Measurements from ENCODE around the gene CENPS. TPM values are rescaled to one million over a fixed set of nuclear protein-coding genes. Genes with fewer than 3 reads are reported as not detected.

CENPS gene
- total and polyA plus RNA-seq, 8 donors: 1.8 to 29.5 (median 10.0) TPM; not detected in 2

- WGBS, 5 donors: 83 to 87% (median 86%) methylated on average over 8 of the region's 8 CpGs
- no peak overlapping the region for H3K27ac ChIP-seq
- TF ChIP-seq POLR2A (IDR thresholded peaks at IDR 0.05) (no peak), POLR2AphosphoS5 (IDR thresholded peaks at IDR 0.05) (no peak), CTCF (IDR thresholded peaks at IDR 0.05) (no peak), EP300 (IDR thresholded peaks at IDR 0.05) (no peak)
- no peak overlapping the region for H3K4me3 ChIP-seq
- H3K9me3 ChIP-seq: no peaks in the 10 kb centered on the region
- H3K27me3 ChIP-seq: no peaks in the 10 kb centered on the region
- H3K4me1 ChIP-seq: peaks cover 15 to 33% (median 18%) of the 10 kb centered on the region in 4 donors
- no peak for DNase-seq
- intact Hi-C loops (cut with DNase I; ENCODE audit: low total_unique reads): no loop called here
- peaks cover 0 to 19% (median 5%) of the 10 kb centered on the region in 4 donors for H3K36me3 ChIP-seq
Observed at GRCh38 chr1:10384219-10384618, 46.0 kb upstream of the CENPS start.

GRCh38 chr1:10386761-10387676, 43.2 kb upstream of the CENPS start:
- H3K27ac ChIP-seq: peak overlapping the region; percentile 79 to 92 (median 85)
- H3K27me3 ChIP-seq: no peaks in the 10 kb centered on the region
- DNase-seq: no peak
- intact Hi-C loops (cut with DNase I; ENCODE audit: low total_unique reads): no loop called here
- TF ChIP-seq POLR2AphosphoS5 (IDR thresholded peaks at IDR 0.05): no peak
- no peak for TF ChIP-seq POLR2A (IDR thresholded peaks at IDR 0.05)
- TF ChIP-seq CTCF (IDR thresholded peaks at IDR 0.05): no peak
- TF ChIP-seq EP300 (IDR thresholded peaks at IDR 0.05): no peak
- WGBS, 5 donors: 70 to 78% (median 74%) methylated on average over 12 of the region's 12 CpGs
- H3K4me1 ChIP-seq: peaks cover 12 to 28% (median 17%) of the 10 kb centered on the region in 4 donors
- peak overlapping the region in 1 of 4 donors; percentile 27 for H3K4me3 ChIP-seq
- peaks cover 0 to 14% (median 0%) of the 10 kb centered on the region in 4 donors for H3K36me3 ChIP-seq
- H3K9me3 ChIP-seq: no peaks in the 10 kb centered on the region

- Histone ChIP-seq H3K27ac (peak overlapping the region; percentile 79 to 92 (median 85)), H3K27me3 (no peaks in the 10 kb centered on the region), H3K9me3 (no peaks in the 10 kb centered on the region), H3K4me3 (peak overlapping the region in 2 of 4 donors; percentile 16 to 27), H3K4me1 (peaks cover 12 to 28% (median 17%) of the 10 kb centered on the region in 4 donors), H3K36me3 (peaks cover 0 to 8% (median 0%) of the 10 kb centered on the region in 4 donors)
- 11 to 31% (median 16%) methylated on average over 3 of the region's 3 CpGs for WGBS, 5 donors
- peak in 1 of 2 donors; percentile 81 for DNase-seq
- intact Hi-C loops (cut with DNase I; ENCODE audit: low total_unique reads): no loop called here
- TF ChIP-seq POLR2AphosphoS5 (IDR thresholded peaks at IDR 0.05): peak in 1 of 3 donors; percentile 19
- no peak for TF ChIP-seq POLR2A (IDR thresholded peaks at IDR 0.05)
- no peak for TF ChIP-seq EP300 (IDR thresholded peaks at IDR 0.05)
Observed at GRCh38 chr1:10387677-10388386, 42.4 kb upstream of the CENPS start.

GRCh38 chr1:10388387-10388715, 41.9 kb upstream of the CENPS start:
- WGBS, 5 donors: 54 to 77% (median 63%) methylated on average over 3 of the region's 3 CpGs
- no peaks in the 10 kb centered on the region for H3K9me3 ChIP-seq
- H3K4me1 ChIP-seq: peaks cover 12 to 28% (median 17%) of the 10 kb centered on the region in 4 donors
- H3K27ac ChIP-seq: peak overlapping the region; percentile 19 to 92 (median 84)
- no peak for DNase-seq
- intact Hi-C loops (cut with DNase I; ENCODE audit: low total_unique reads): no loop called here
- peak overlapping the region in 1 of 4 donors; percentile 16 for H3K4me3 ChIP-seq
- peaks cover 0 to 5% (median 0%) of the 10 kb centered on the region in 4 donors for H3K36me3 ChIP-seq
- H3K27me3 ChIP-seq: no peaks in the 10 kb centered on the region
- TF ChIP-seq CTCF (IDR thresholded peaks at IDR 0.05) (no peak), POLR2A (IDR thresholded peaks at IDR 0.05) (no peak), EP300 (IDR thresholded peaks at IDR 0.05) (no peak), POLR2AphosphoS5 (IDR thresholded peaks at IDR 0.05) (no peak)
